Kasumi-1 (cell line): ENCODE measurements around the gene PLIN1.

Experiments used
- DNase-seq, 2 experiments: peaks; one replicate each; lab custom pipeline; 2025; lab: John Stamatoyannopoulos, UW

The PLIN1 gene

GRCh38 chr15:89625716-89626115 is 53.5 kb downstream of the PLIN1 start:
- no peak for DNase-seq

- DNase-seq, result no peak
Measured at GRCh38 chr15:89623165-89623564, 56.0 kb downstream of the PLIN1 start.

- no peak for DNase-seq
Measured at GRCh38 chr15:89621547-89621946, 57.6 kb downstream of the PLIN1 start.

GRCh38 chr15:89616228-89616627 is 62.9 kb downstream of the PLIN1 start:
- no peak for DNase-seq

GRCh38 chr15:89615135-89615534 is 64.0 kb downstream of the PLIN1 start:
- no peak for DNase-seq
